Measurements from ENCODE around the gene TOB1.
"Not testable (repeated sequence)": the region's sequence is repeated elsewhere in the genome, so short reads cannot be mapped to it uniquely, and the experiment has no call there.

Gene TOB1

DNA sequence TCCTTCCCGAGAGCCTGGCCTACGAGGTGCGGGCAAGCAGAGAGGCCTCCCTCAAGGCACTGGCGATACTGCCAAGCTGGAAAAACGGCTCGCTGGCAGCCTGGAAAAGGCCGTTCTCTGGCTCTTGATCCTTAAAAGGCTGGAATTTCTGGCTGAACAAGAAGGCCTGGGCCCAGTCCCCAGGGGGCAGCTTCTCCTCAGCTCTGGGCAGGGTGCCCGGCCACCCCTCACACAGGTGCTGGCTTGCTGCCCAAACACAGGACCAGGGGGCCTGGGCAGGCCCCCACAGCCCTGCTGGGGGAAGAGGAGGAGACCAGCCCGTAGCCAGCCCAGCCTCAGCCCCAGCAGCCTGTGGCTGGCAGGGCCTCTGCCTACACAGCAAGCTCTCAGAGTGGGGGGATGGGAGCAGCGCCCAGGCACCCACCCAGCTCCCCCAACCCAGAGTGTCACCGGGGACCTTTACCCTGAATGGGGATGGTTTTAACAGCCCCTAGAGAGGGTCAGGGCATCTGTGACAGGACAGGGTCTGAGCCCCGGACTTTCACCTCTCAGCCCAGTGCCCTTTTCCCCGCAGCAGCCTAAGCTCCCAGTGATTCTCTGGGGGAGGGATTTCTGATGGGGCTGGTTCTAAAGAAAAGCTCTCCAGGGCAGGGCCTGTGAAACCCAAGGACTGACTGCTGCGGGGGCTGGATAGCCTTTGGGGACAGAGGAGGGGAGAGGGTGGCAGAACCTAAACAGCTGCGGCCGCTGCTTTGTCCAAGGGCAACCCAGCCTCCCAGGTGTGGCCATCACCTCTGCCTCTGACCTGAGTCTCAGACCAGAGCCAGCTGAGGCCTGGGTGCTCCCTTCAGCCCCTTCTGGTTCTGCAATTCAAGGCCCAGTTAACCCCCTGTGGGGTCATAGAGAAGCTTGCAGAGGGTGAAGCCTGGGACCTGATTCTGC is 38.6 kb upstream of the TOB1 start:
- no peak for FAIRE-seq
- no peak for TF ChIP-seq TAF1 (IDR thresholded peaks at IDR 0.05; ENCODE audit: borderline replicate concordance, low read depth, low read length)
- TF ChIP-seq POLR2A (IDR thresholded peaks at IDR 0.05; ENCODE audit: low read depth, low read length) = no peak
- no peak for DNase-seq (ENCODE audit: insufficient read length)

DNA sequence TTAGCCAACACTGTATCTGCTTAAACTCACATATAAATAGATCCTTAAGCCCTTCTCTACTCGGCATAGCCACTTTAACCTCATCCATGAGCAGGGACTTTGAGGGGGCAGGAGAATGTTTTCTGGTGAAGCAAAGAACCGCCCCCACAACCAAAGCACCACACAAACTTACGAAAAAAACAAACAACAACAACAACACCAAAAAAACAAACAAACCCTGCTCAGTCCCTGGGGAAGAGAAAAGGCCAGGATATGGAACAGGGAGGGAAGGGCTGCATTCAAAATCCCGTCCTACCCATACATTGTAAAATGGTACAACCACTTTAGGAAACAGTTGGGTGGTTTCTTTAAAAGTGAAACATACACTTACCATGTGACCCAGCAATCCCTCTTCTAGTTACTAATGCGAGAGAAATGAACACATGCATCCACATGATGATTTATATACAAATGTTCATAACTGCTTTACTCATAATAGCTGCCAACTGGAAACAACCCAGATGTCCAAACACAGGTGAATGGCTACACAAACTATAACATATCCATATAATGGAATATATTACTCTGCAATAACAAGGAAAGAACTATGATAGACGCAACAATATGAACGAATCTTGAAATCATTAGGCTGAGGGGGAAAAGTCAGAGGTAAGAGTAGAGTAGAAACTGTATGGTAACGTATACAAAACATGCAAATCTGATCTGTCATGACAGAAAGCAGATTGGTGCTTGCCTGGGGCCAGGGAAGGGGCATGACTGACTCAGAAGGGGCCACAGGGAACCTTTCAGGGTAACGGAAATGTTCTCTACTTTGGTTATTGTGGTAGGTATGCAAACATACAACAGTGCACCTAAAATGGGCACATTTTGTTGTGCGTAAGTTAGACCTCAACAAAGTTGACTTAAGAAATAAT is 37.7 kb upstream of the TOB1 start:
- FAIRE-seq = peak; percentile 56
- TF ChIP-seq TAF1 (IDR thresholded peaks at IDR 0.05; ENCODE audit: borderline replicate concordance, low read depth, low read length) = no peak
- TF ChIP-seq POLR2A (IDR thresholded peaks at IDR 0.05; ENCODE audit: low read depth, low read length) = no peak
- TF ChIP-seq POLR2AphosphoS5 (IDR thresholded peaks at IDR 0.05; ENCODE audit: low read depth, low read length) = no peak
- no peak for DNase-seq (ENCODE audit: insufficient read length)

DNA sequence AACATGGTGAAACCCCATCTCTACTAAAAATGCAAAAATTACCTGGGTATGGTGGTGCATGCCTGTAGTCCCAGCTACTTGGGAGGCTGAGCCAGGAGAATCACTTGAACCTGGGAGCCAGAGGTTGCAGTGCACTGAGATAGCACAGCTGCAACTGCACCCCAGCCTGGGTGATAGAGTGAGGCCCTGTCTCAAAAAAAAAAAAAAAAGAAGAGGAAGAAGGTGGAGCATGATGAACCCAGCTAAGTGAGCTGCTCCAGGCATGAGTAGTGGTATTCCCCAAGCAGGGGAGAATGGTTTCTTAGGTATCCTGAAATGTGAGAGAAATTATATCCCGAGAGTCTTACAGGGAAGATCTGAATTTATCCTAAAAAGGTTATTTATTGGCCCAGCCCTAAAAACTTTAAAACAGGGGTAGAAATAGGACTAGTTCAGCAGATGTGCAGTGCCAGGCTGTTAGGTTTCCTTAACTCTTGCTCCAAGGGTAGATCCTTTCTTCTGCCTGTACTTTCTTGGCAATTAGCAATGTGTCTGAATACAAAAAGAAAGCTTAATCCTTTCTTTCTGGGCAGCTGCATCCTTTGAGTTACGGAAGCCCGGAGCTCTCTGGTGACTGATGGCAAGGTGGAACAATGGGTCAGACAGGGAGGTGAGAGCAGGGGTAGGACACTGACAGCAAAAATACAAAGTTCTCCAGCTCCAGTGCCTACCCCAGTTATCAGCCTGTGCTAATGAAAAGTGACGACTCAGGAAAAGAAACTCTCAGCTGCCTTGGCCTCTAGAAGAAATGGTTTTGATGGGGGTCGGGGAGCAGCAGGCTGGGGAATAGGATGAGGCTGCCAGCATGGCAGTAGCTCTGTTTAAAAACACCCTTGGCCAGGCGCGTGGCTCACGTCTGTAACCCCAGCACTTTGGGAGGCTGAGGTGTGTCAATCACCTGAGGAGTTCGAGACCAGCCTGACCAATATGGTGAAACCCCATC is 36.5 kb upstream of the TOB1 start:
- DNase-seq (ENCODE audit: insufficient read length) = no peak
- no peak for FAIRE-seq
- TF ChIP-seq TAF1 (IDR thresholded peaks at IDR 0.05; ENCODE audit: borderline replicate concordance, low read depth, low read length) (no peak), POLR2A (IDR thresholded peaks at IDR 0.05; ENCODE audit: low read depth, low read length) (no peak), POLR2AphosphoS5 (IDR thresholded peaks at IDR 0.05; ENCODE audit: low read depth, low read length) (no peak)

DNA sequence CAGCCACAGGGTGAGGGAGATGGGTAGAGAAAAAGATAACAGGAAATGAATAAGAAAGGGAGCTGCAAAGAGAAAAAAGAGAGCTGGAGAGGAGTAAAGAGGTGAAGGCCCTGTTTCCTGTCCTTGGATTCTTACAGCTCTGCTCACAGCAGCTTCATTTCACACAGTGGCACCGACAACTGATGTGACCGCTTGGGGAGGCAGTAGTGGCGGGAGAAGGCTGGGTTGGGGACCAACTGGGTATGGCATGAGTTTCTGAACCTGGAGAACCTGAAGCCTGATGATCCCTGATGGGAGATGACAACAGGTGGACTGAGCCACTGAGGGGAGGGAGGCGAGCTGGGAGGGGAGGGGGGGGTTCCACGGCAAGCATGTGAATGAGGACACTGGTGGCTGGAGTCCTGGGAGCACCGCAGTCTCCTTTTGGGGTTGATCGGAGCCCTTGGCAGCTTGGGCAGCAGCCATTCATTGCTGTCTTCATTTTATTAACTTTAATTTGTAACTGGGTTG is 34.3 kb upstream of the TOB1 start:
- no peak for TF ChIP-seq TAF1 (IDR thresholded peaks at IDR 0.05; ENCODE audit: borderline replicate concordance, low read depth, low read length)
- no peak for TF ChIP-seq POLR2A (IDR thresholded peaks at IDR 0.05; ENCODE audit: low read depth, low read length)
- DNase-seq (ENCODE audit: insufficient read length) (no peak), FAIRE-seq (no peak)

DNA sequence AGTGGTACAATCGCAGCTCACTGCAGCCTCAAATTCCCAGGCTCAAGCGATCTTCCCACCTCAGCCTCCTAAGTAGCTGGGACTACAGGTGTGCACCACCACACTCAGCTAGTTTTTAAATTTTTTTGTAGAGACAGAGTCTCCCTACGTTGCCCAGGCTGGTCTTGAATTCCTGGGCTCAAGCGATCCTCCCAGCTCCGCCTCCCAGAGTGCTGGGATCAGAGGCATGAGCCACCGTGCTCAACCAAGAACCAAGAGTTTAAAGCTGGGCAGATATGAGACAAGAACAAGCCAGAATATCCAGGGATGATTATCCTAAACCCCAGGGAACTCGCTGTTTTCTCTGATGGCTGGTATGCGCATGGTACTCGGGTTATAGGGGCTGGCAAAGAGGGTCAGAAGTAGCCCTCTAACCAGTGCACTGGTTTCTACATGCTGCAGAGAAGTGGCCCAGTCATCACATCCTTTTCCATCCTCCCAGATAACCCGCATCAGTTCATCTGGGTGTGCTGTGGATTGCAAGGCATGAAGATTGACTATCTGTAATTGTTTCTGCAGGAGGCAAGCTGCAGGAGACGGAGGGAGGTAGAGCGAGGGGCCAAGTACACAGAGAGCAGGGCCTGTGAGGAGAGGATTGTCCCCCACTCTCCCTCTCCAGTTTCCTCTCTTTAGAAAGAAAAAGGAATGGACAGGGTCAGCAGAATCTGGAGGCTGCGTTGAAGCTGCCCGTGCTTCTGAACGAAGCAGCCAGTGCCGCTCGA is 33.6 kb upstream of the TOB1 start:
- FAIRE-seq = no peak
- TF ChIP-seq POLR2AphosphoS5 (IDR thresholded peaks at IDR 0.05; ENCODE audit: low read depth, low read length) = no peak
- TF ChIP-seq POLR2A (IDR thresholded peaks at IDR 0.05; ENCODE audit: low read depth, low read length) = no peak
- TF ChIP-seq TAF1 (IDR thresholded peaks at IDR 0.05; ENCODE audit: borderline replicate concordance, low read depth, low read length) = no peak
- DNase-seq (ENCODE audit: insufficient read length) = no peak

DNA sequence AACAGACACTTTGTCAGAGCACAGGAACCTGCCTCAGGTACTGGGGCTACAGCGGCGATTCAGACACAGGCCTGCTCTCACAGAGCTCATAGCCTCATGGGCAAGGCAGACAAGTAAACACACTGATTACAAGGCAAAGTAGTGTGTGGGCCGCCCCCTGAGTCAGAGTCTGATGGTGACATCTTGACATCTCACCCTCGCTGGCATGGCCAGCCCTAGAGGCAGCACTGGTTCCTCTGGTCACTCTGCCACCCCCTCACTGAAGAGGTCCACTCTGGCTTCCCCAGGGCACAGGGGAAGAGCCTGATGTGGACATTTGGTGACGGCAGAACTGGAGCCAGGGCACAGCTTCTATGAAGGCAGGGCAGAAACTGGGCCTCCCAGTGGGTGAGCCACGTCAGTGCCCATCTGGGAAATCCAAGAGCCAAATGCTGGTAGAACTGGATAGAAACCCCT is 32.9 kb upstream of the TOB1 start:
- no peak for TF ChIP-seq TAF1 (IDR thresholded peaks at IDR 0.05; ENCODE audit: borderline replicate concordance, low read depth, low read length)
- no peak for TF ChIP-seq POLR2AphosphoS5 (IDR thresholded peaks at IDR 0.05; ENCODE audit: low read depth, low read length)
- no peak for TF ChIP-seq POLR2A (IDR thresholded peaks at IDR 0.05; ENCODE audit: low read depth, low read length)
- no peak for DNase-seq (ENCODE audit: insufficient read length)
- FAIRE-seq = no peak

DNA sequence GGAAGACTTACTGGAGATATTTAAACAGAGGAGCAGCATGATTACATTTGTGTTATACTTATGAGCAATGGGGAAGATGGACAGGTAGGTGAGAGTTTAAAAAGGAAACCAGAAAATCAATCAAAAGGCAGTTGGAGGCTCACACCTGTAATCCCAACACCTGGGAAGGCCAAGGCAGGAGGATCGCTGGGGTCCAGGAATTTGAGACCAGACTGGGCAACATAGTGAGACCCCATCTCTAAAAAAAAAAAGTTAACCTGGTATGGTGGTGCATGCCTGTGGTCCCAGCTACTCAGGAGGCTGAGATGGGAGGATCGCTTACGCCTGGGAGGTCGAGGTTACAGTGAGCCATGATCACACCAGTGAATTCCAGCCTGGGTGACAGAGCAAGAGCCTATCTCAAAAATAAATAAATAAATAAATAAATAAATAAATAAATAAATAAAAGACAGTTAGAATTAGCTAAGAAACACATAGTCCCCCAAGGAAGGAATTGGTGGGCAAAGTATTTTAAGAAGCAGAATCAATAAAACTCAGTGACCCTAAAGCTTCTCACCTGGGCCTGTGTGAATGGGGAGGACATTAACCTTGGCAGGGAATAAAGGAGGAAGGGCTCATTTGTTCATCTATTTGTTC is 32.3 kb upstream of the TOB1 start:
- FAIRE-seq (no peak), DNase-seq (ENCODE audit: insufficient read length) (no peak)
- TF ChIP-seq POLR2A (IDR thresholded peaks at IDR 0.05; ENCODE audit: low read depth, low read length) (no peak), POLR2AphosphoS5 (IDR thresholded peaks at IDR 0.05; ENCODE audit: low read depth, low read length) (no peak), TAF1 (IDR thresholded peaks at IDR 0.05; ENCODE audit: borderline replicate concordance, low read depth, low read length) (no peak)

DNA sequence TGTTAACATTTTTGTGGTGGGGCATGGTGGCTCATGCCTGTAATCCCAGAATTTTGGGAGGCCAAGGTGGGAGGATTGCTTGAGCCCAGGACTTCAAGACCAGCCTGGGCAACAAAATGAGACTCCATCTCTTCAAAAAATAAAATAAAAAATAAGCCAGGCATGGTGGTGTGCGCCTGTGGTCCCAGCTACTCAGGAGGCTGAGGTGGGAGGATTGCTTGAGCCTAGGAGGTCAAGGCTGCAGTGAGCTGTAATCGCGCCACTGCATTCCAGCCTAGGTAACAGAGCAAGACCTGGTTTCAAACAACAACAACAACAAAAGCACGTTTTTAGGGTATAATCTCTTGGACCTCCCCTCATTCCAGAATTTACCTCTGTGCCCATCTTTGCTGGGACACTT is 28.4 kb upstream of the TOB1 start:
- FAIRE-seq; DNase-seq (ENCODE audit: insufficient read length): not testable (repeated sequence)

DNA sequence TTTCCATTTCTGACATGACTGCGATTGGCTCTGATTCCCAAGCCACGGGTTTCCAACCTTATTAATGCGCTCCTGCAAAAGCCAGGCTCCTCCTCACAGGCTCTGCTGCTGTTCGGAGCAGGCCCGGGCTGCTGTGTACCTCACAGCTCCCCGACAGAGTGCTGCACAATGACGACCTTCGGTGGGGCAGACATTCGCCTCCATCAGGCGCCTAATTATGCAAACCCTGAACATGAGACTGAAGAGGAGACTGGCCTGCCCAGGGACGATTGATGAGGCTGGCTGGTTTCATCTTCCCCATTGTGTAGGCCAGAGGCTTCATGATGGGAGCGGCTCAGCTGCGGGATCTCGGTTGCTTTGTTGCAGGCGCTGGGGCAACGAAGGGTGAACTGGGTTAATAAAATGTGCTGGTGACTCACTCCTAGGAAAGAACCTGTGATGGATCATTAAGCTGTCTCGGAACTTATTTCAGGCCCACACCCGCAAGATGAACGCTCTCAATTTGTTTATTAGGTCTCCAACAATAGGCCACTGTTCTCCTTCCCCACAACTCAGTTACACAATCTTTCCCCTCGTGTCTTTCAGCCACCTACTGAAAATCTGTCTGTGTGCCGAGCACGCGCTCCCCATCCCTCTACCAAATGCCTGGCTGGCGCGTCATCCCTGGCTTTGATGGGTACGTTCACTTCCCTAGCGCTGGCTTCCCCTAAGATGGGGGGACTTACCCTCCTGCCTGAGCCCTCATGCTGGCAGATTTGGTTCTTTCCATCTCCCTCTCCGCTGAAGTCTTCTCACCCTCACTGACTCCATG is 27.2 kb upstream of the TOB1 start:
- DNase-seq (ENCODE audit: insufficient read length) = no peak
- no peak for TF ChIP-seq TAF1 (IDR thresholded peaks at IDR 0.05; ENCODE audit: borderline replicate concordance, low read depth, low read length)
- no peak for TF ChIP-seq POLR2AphosphoS5 (IDR thresholded peaks at IDR 0.05; ENCODE audit: low read depth, low read length)
- no peak for TF ChIP-seq POLR2A (IDR thresholded peaks at IDR 0.05; ENCODE audit: low read depth, low read length)
- FAIRE-seq = no peak

Measured in GM12892 (cell line).